Kidney (tissue), 14 donors: ENCODE results near the gene AHCTF1. TPM values are rescaled to one million over a fixed set of nuclear protein-coding genes. Genes with fewer than 3 reads are reported as not detected.

Experiments
- DNase-seq, 5 donors: peaks; one replicate each; pipeline ENCODE4 v3.0.0-alpha.2; 2013 to 2020
- FAIRE-seq: peaks from 2 replicates; lab custom pipeline; 2012; peaks lifted over from hg19 to GRCh38; lab: Jason Lieb, UNC
- H3K27ac ChIP-seq, 2 donors: one replicate each; pipeline ENCODE4 v1.7.0; 2013; ENCODE audit warnings: low read depth in 2 of 2, low read length in 2 of 2, inconsistent platforms in 1 of 2
- H3K27me3 ChIP-seq: one replicate; pipeline ENCODE4 v1.7.1; 2013; ENCODE audit warnings: low read length, inconsistent platforms; ENCODE audit not compliant: control insufficient read depth, insufficient read depth
- H3K36me3 ChIP-seq, 3 donors: one replicate each; pipeline versions ENCODE4 v1.7.0 to v1.7.1; 2013; ENCODE audit warnings: low read length in 3 of 3, control low read depth in 1 of 3, inconsistent platforms in 1 of 3; ENCODE audit not compliant: insufficient read depth in 3 of 3, control insufficient read depth in 2 of 3
- H3K4me1 ChIP-seq, 3 donors: one replicate each; pipeline versions ENCODE4 v1.7.0 to v1.7.1; 2013; ENCODE audit warnings: low read length in 3 of 3, inconsistent platforms in 1 of 3, low read depth in 1 of 3; ENCODE audit not compliant: control insufficient read depth in 2 of 3, insufficient read depth in 2 of 3
- H3K4me3 ChIP-seq, 3 donors: one replicate each; pipeline versions ENCODE4 v1.7.0 to v1.8.1; 2013; ENCODE audit warnings: low read length in 3 of 3, control low read depth in 1 of 3, inconsistent platforms in 1 of 3
- H3K9ac ChIP-seq, 3 donors: one replicate each; pipeline versions ENCODE4 v1.7.0 to v1.7.1; 2013; ENCODE audit warnings: low read length in 3 of 3, control low read depth in 1 of 3, inconsistent platforms in 1 of 3
- H3K9me3 ChIP-seq, 3 donors: one replicate each; pipeline versions ENCODE4 v1.7.0 to v1.7.1; 2013; ENCODE audit warnings: low read length in 3 of 3, control low read depth in 1 of 3, inconsistent platforms in 1 of 3; ENCODE audit not compliant: control insufficient read depth in 2 of 3, insufficient read depth in 1 of 3
- CTCF ChIP-seq: IDR thresholded peaks from 3 replicates; pipeline ENCODE4 v1.5.1; 2012; ENCODE audit warnings: mild to moderate bottlenecking, moderate library complexity, borderline replicate concordance; ENCODE audit not compliant: insufficient read depth; ENCODE audit errors: extremely low read depth
- intact Hi-C: fragments of 100-400 bp; cut with DNase I; formaldehyde crosslinking; loops from one replicate; pipeline ENCODE4 v1.11.1; 2022
- polyA plus RNA-seq: library from polyadenylated mRNA; stranded (reverse); fragments of 350-450 nt; fragmentation: Illumina TruSeq; extraction: RNeasy Lipid Tissue Mini Kit (QIAGEN cat#74804); gene quantifications from one replicate; pipeline ENCODE4 v1.2.3, GENCODE V29; 2014; ENCODE audit warnings: low read depth, low replicate concordance; ENCODE audit not compliant: insufficient read depth
- total RNA-seq: library from RNA; stranded (reverse); fragmentation: NEBNext Ultra II Directional; extraction: Animal tissue kit (Norgen Biotek cat#: 25700); gene quantifications from one replicate; pipeline ENCODE4 v1.2.1, GENCODE V29; 2021
- donor health status: control.
- donor health status: control.
- donor health status: control.
- donor health status: control.
- donor health status: control.
- donor health status: DM: yes; HTN: yes; CAD: no.
- donor health status: Normal renal cell carcinoma (clear cell type).

Gene AHCTF1
- total and polyA plus RNA-seq, 2 donors from 2014 or later, result 5.2 to 30.1 TPM

GRCh38 chr1:246966502-246966901 is 34.8 kb upstream of the AHCTF1 start:
- intact Hi-C loops, result no loop called here
- H3K27ac ChIP-seq, result no peak overlapping the region
- H3K9me3 ChIP-seq, result peaks cover 0 to 4% (median 0%) of the 10 kb centered on the region in 3 donors
- H3K4me3 ChIP-seq, result no peak overlapping the region
- no peaks in the 10 kb centered on the region for H3K27me3 ChIP-seq
- TF ChIP-seq CTCF, result no peak
- FAIRE-seq (no peak), DNase-seq (no peak)
- no peak overlapping the region for H3K9ac ChIP-seq
- no peaks in the 10 kb centered on the region for H3K4me1 ChIP-seq
- no peaks in the 10 kb centered on the region for H3K36me3 ChIP-seq

GRCh38 chr1:246959944-246960693 is 28.4 kb upstream of the AHCTF1 start:
- no peak overlapping the region for H3K27ac ChIP-seq
- no peak for FAIRE-seq
- no peak for DNase-seq
- intact Hi-C loops, result no loop called here
- no peak overlapping the region for H3K9ac ChIP-seq
- no peaks in the 10 kb centered on the region for H3K4me1 ChIP-seq
- no peaks in the 10 kb centered on the region for H3K9me3 ChIP-seq
- H3K36me3 ChIP-seq, result no peaks in the 10 kb centered on the region
- no peaks in the 10 kb centered on the region for H3K27me3 ChIP-seq
- H3K4me3 ChIP-seq, result no peak overlapping the region
- no peak for TF ChIP-seq CTCF

- Histone ChIP-seq H3K9ac (no peak overlapping the region), H3K4me3 (no peak overlapping the region), H3K9me3 (no peaks in the 10 kb centered on the region), H3K27me3 (no peaks in the 10 kb centered on the region), H3K36me3 (no peaks in the 10 kb centered on the region), H3K27ac (no peak overlapping the region), H3K4me1 (no peaks in the 10 kb centered on the region)
- TF ChIP-seq CTCF, result no peak
- DNase-seq (no peak), FAIRE-seq (no peak)
- intact Hi-C loops, result no loop called here
Observed at GRCh38 chr1:246954126-246954525, 22.4 kb upstream of the AHCTF1 start.
